Kidney (tissue), 14 donors: Measurements from ENCODE around the gene GPC6. TPM values are rescaled to one million over a fixed set of nuclear protein-coding genes. Genes with fewer than 3 reads are reported as not detected.

Experiments used
- DNase-seq, 5 donors: peaks; one replicate each; pipeline ENCODE4 v3.0.0-alpha.2; 2013 to 2020
- FAIRE-seq: peaks from 2 replicates; lab custom pipeline; 2012; peaks lifted over from hg19 to GRCh38; lab: Jason Lieb, UNC
- H3K27ac ChIP-seq, 2 donors: one replicate each; pipeline ENCODE4 v1.7.0; 2013; ENCODE audit warnings: low read depth in 2 of 2, low read length in 2 of 2, inconsistent platforms in 1 of 2
- H3K27me3 ChIP-seq: one replicate; pipeline ENCODE4 v1.7.1; 2013; ENCODE audit warnings: low read length, inconsistent platforms; ENCODE audit not compliant: control insufficient read depth, insufficient read depth
- H3K36me3 ChIP-seq, 3 donors: one replicate each; pipeline versions ENCODE4 v1.7.0 to v1.7.1; 2013; ENCODE audit warnings: low read length in 3 of 3, control low read depth in 1 of 3, inconsistent platforms in 1 of 3; ENCODE audit not compliant: insufficient read depth in 3 of 3, control insufficient read depth in 2 of 3
- H3K4me1 ChIP-seq, 3 donors: one replicate each; pipeline versions ENCODE4 v1.7.0 to v1.7.1; 2013; ENCODE audit warnings: low read length in 3 of 3, inconsistent platforms in 1 of 3, low read depth in 1 of 3; ENCODE audit not compliant: control insufficient read depth in 2 of 3, insufficient read depth in 2 of 3
- H3K4me3 ChIP-seq, 3 donors: one replicate each; pipeline versions ENCODE4 v1.7.0 to v1.8.1; 2013; ENCODE audit warnings: low read length in 3 of 3, control low read depth in 1 of 3, inconsistent platforms in 1 of 3
- H3K9ac ChIP-seq, 3 donors: one replicate each; pipeline versions ENCODE4 v1.7.0 to v1.7.1; 2013; ENCODE audit warnings: low read length in 3 of 3, control low read depth in 1 of 3, inconsistent platforms in 1 of 3
- H3K9me3 ChIP-seq, 3 donors: one replicate each; pipeline versions ENCODE4 v1.7.0 to v1.7.1; 2013; ENCODE audit warnings: low read length in 3 of 3, control low read depth in 1 of 3, inconsistent platforms in 1 of 3; ENCODE audit not compliant: control insufficient read depth in 2 of 3, insufficient read depth in 1 of 3
- intact Hi-C: fragments of 100-400 bp; cut with DNase I; formaldehyde crosslinking; loops from one replicate; pipeline ENCODE4 v1.11.1; 2022
- polyA plus RNA-seq: library from polyadenylated mRNA; stranded (reverse); fragments of 350-450 nt; fragmentation: Illumina TruSeq; extraction: RNeasy Lipid Tissue Mini Kit (QIAGEN cat#74804); gene quantifications from one replicate; pipeline ENCODE4 v1.2.3, GENCODE V29; 2014; ENCODE audit warnings: low read depth, low replicate concordance; ENCODE audit not compliant: insufficient read depth
- total RNA-seq: library from RNA; stranded (reverse); fragmentation: NEBNext Ultra II Directional; extraction: Animal tissue kit (Norgen Biotek cat#: 25700); gene quantifications from one replicate; pipeline ENCODE4 v1.2.1, GENCODE V29; 2021
- TF ChIP-seq, protein P1 (sequence below): IDR thresholded peaks from 3 replicates; pipeline ENCODE4 v1.5.1; 2012; ENCODE audit warnings: mild to moderate bottlenecking, moderate library complexity, borderline replicate concordance; ENCODE audit not compliant: insufficient read depth; ENCODE audit errors: extremely low read depth
- donor health status: control.
- donor health status: control.
- donor health status: control.
- donor health status: control.
- donor health status: control.
- donor health status: DM: yes; HTN: yes; CAD: no.
- donor health status: Normal renal cell carcinoma (clear cell type).

GPC6 gene
- total and polyA plus RNA-seq, 2 donors from 2014 or later: 6.2 to 15.5 TPM

- intact Hi-C loops: no loop called here
- TF ChIP-seq, protein P1, sequence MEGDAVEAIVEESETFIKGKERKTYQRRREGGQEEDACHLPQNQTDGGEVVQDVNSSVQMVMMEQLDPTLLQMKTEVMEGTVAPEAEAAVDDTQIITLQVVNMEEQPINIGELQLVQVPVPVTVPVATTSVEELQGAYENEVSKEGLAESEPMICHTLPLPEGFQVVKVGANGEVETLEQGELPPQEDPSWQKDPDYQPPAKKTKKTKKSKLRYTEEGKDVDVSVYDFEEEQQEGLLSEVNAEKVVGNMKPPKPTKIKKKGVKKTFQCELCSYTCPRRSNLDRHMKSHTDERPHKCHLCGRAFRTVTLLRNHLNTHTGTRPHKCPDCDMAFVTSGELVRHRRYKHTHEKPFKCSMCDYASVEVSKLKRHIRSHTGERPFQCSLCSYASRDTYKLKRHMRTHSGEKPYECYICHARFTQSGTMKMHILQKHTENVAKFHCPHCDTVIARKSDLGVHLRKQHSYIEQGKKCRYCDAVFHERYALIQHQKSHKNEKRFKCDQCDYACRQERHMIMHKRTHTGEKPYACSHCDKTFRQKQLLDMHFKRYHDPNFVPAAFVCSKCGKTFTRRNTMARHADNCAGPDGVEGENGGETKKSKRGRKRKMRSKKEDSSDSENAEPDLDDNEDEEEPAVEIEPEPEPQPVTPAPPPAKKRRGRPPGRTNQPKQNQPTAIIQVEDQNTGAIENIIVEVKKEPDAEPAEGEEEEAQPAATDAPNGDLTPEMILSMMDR: no peak
- no peak overlapping the region for H3K27ac ChIP-seq
- no peaks in the 10 kb centered on the region for H3K27me3 ChIP-seq
- FAIRE-seq: no peak
- no peaks in the 10 kb centered on the region for H3K36me3 ChIP-seq
- no peaks in the 10 kb centered on the region for H3K9me3 ChIP-seq
- no peak for DNase-seq
- H3K4me1 ChIP-seq: no peaks in the 10 kb centered on the region
- H3K4me3 ChIP-seq: no peak overlapping the region
- no peak overlapping the region for H3K9ac ChIP-seq
These were observed 41.9 kb downstream of the GPC6 start for GRCh38 chr13:93268327-93269028.

DNA sequence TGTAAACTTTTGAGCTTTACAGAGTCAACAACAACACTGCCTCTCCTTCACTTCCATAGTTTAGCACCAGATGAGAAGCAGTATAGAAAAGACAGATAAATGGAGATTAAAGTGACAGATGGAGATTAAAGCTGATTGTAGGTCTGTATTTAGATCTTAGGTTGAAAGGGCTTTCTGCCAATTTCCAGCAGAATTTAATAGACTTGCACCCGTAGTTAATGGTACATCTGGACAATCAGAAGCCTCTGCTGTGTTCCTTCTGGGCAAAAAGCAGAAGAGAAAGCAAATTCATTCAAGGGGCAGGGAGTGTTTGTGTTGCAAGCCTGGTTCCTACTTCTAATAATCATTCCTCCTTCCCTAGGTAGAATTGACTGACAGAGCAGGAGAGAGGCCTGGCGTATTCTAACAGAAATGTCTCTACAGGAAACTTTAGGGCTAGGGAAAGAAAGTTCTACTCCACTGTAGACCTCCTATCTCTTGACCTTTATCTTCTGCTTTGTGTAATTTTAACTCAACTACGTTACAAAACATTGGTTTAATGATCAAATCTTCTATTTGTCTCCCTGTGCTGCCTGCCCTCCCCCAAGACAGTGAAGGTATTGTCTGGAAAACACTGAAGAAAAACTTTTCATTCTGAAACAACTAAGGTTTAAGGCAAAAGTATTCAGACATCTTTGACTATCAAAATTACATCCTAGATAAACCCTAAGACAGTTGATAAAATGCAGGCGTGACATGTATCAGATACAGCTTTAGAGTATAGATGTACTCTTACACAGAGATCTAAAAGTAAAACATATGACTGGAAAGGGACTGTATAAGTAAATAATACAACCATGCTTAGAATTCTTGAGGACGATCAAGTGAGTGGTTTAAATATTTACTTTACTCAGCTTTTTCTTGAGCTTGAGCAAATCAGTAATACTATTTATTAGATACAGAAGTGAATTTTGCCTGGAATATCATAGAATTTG is 44.4 kb downstream of the GPC6 start:
- TF ChIP-seq, protein P1: no peak
- no peaks in the 10 kb centered on the region for H3K27me3 ChIP-seq
- DNase-seq (peak in 1 of 5 donors; percentile 18), FAIRE-seq (no peak)
- H3K27ac ChIP-seq: peak overlapping the region; percentile 5 to 15
- no peaks in the 10 kb centered on the region for H3K4me1 ChIP-seq
- intact Hi-C loops: no loop called here
- H3K36me3 ChIP-seq: no peaks in the 10 kb centered on the region
- H3K4me3 ChIP-seq: peak overlapping the region in 2 of 3 donors; percentile 2 to 7
- H3K9ac ChIP-seq: no peak overlapping the region
- H3K9me3 ChIP-seq: no peaks in the 10 kb centered on the region

GRCh38 chr13:93279982-93280381 is 53.4 kb downstream of the GPC6 start:
- Histone ChIP-seq H3K36me3 (no peaks in the 10 kb centered on the region), H3K4me1 (no peaks in the 10 kb centered on the region), H3K27ac (no peak overlapping the region), H3K9me3 (no peaks in the 10 kb centered on the region), H3K4me3 (no peak overlapping the region), H3K27me3 (no peaks in the 10 kb centered on the region), H3K9ac (no peak overlapping the region)
- FAIRE-seq (no peak), DNase-seq (no peak)
- TF ChIP-seq, protein P1: no peak
- intact Hi-C loops: no loop called here
